Nephron progenitor cell (in vitro differentiated cells): ENCODE results near the gene CAGE1.
A peak's percentile ranks its signal among the peaks of the same experiment; 100 is the strongest.
"Not testable (repeated sequence)": the region's sequence is repeated elsewhere in the genome, so short reads cannot be mapped to it uniquely, and the experiment has no call there.

Experiments used
- DNase-seq: peaks from one replicate; pipeline ENCODE4 v3.0.0; 2021
- H3K27ac Mint-ChIP-seq: 2 replicates; pipeline ENCODE4 v1.8.0; 2021; ENCODE audit warnings: mild to moderate bottlenecking, moderate library complexity, mixed read lengths
- H3K27me3 Mint-ChIP-seq: 2 replicates; pipeline ENCODE4 v1.8.0; 2021; ENCODE audit warnings: mild to moderate bottlenecking, low read depth, mixed read lengths; ENCODE audit not compliant: poor library complexity
- H3K36me3 Mint-ChIP-seq: 2 replicates; pipeline ENCODE4 v1.8.0; 2021; ENCODE audit warnings: low read depth, mixed read lengths
- H3K4me1 Mint-ChIP-seq: 2 replicates; pipeline ENCODE4 v1.8.0; 2021; ENCODE audit warnings: mixed read lengths
- H3K4me3 Mint-ChIP-seq: 2 replicates; pipeline ENCODE4 v1.8.0; 2021; ENCODE audit warnings: mild to moderate bottlenecking, moderate library complexity, mixed read lengths
- H3K9me3 Mint-ChIP-seq: 2 replicates; pipeline ENCODE4 v1.8.0; 2021; ENCODE audit warnings: mild to moderate bottlenecking, moderate library complexity, mixed read lengths
- TF ChIP-seq, protein P1 (sequence below): fragments of 200-600 bp; sonication (generic); IDR thresholded peaks from 2 replicates; pipeline ENCODE4 v1.5.0; 2021; ENCODE audit warnings: antibody characterized with exemption

Gene CAGE1

GRCh38 chr6:7367408-7367807 lies 22.1 kb downstream of the CAGE1 start:
- TF ChIP-seq, protein P1, sequence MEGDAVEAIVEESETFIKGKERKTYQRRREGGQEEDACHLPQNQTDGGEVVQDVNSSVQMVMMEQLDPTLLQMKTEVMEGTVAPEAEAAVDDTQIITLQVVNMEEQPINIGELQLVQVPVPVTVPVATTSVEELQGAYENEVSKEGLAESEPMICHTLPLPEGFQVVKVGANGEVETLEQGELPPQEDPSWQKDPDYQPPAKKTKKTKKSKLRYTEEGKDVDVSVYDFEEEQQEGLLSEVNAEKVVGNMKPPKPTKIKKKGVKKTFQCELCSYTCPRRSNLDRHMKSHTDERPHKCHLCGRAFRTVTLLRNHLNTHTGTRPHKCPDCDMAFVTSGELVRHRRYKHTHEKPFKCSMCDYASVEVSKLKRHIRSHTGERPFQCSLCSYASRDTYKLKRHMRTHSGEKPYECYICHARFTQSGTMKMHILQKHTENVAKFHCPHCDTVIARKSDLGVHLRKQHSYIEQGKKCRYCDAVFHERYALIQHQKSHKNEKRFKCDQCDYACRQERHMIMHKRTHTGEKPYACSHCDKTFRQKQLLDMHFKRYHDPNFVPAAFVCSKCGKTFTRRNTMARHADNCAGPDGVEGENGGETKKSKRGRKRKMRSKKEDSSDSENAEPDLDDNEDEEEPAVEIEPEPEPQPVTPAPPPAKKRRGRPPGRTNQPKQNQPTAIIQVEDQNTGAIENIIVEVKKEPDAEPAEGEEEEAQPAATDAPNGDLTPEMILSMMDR, result no peak
- Mint-ChIP-seq H3K27ac (no peak overlapping the region), H3K4me3 (no peak overlapping the region), H3K4me1 (no peaks in the 10 kb centered on the region), H3K9me3 (no peaks in the 10 kb centered on the region), H3K27me3 (peaks cover 2% of the 10 kb centered on the region), H3K36me3 (no peaks in the 10 kb centered on the region)
- DNase-seq, result no peak

DNA sequence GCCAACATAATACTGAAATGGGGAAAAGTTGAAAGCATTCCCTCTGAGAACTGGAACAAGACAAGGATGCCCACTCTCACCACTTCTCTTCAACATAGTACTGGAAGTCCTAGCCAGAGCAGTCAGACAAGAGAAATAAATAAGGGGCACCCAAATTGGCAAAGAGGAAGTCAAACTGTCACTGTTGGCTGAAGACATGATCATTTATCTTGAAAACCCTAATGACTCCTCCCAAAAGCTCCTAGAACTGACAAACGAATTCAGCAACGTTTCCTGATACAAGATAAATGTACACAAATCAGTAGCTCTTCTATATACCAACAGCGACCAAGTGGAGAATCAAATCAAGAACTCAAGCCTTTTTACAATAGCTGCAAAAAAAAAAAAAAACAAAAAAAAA lies 37.6 kb downstream of the CAGE1 start:
- not testable (repeated sequence) for DNase-seq, H3K27me3 Mint-ChIP-seq, H3K4me3 Mint-ChIP-seq, H3K27ac Mint-ChIP-seq
- peaks cover 14% of the 10 kb centered on the region for H3K36me3 Mint-ChIP-seq
- H3K9me3 Mint-ChIP-seq, result peaks cover 57% of the 10 kb centered on the region
- H3K4me1 Mint-ChIP-seq, result peaks cover 13% of the 10 kb centered on the region

GRCh38 chr6:7350591-7350990 lies 39.0 kb downstream of the CAGE1 start:
- not testable (repeated sequence) for DNase-seq, H3K27ac Mint-ChIP-seq, H3K4me3 Mint-ChIP-seq, H3K27me3 Mint-ChIP-seq
- Mint-ChIP-seq H3K36me3 (peaks cover 14% of the 10 kb centered on the region), H3K4me1 (peaks cover 13% of the 10 kb centered on the region), H3K9me3 (peaks cover 62% of the 10 kb centered on the region)

GRCh38 chr6:7347551-7347997 lies 42.0 kb downstream of the CAGE1 start:
- Mint-ChIP-seq H3K4me1 (peaks cover 13% of the 10 kb centered on the region), H3K36me3 (peaks cover 20% of the 10 kb centered on the region), H3K9me3 (peaks cover 74% of the 10 kb centered on the region)
- H3K27ac Mint-ChIP-seq, DNase-seq, H3K4me3 Mint-ChIP-seq, H3K27me3 Mint-ChIP-seq: not testable (repeated sequence)

- H3K27me3 Mint-ChIP-seq, H3K4me1 Mint-ChIP-seq, DNase-seq, H3K4me3 Mint-ChIP-seq: not testable (repeated sequence)
- H3K9me3 Mint-ChIP-seq, result peaks cover 48% of the 10 kb centered on the region
- H3K27ac Mint-ChIP-seq, result peak overlapping the region; percentile 68
- H3K36me3 Mint-ChIP-seq, result peaks cover 16% of the 10 kb centered on the region
These were observed 44.6 kb downstream of the CAGE1 start for GRCh38 chr6:7344773-7345450.

DNA sequence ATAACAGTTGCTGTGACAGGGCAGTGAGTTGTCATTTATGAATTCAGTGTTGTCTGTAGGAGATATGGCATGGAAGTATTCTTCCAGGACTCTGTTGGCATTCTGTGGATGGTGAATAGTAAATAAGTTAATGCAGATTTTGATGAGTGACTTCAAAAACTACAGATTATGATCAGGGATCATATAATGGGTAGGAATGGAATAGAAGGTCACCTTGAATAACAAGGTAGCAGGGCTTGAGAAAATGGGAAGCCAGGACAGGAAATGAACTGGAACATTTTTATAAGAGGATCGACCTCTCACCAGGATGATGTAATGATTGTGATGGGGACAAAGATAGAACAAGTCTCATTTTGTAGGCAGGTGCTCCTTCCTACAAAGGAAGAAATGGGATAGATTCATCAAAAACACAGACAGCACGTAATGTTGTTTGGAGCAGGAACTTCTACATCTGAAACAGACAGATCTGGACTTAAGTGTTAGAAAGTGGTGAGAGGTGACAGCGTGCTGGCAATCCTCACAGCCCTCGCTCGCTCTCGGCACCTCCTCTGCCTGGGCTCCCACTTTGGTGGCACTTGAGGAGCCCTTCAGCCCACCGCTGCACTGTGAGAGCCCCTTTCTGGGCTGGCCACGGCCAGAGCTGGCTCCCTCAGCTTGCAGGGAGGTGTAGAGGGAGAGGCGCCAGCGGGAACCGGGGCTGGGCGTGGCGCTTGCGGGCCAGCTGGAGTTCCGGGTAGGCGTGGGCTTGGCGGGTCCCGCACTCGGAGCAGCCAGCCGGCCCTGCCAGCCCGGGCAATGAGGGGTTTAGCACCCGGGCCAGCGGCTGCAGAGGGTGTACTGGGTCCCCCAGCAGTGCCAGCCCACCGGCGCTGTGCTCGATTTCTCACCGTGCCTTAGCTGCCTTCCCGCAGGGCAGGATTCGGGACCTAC lies 45.7 kb downstream of the CAGE1 start:
- Mint-ChIP-seq H3K4me1 (no peaks in the 10 kb centered on the region), H3K36me3 (peaks cover 16% of the 10 kb centered on the region), H3K4me3 (no peak overlapping the region), H3K27me3 (no peaks in the 10 kb centered on the region), H3K27ac (no peak overlapping the region), H3K9me3 (peaks cover 40% of the 10 kb centered on the region)
- TF ChIP-seq, protein P1, result no peak
- no peak for DNase-seq

DNA sequence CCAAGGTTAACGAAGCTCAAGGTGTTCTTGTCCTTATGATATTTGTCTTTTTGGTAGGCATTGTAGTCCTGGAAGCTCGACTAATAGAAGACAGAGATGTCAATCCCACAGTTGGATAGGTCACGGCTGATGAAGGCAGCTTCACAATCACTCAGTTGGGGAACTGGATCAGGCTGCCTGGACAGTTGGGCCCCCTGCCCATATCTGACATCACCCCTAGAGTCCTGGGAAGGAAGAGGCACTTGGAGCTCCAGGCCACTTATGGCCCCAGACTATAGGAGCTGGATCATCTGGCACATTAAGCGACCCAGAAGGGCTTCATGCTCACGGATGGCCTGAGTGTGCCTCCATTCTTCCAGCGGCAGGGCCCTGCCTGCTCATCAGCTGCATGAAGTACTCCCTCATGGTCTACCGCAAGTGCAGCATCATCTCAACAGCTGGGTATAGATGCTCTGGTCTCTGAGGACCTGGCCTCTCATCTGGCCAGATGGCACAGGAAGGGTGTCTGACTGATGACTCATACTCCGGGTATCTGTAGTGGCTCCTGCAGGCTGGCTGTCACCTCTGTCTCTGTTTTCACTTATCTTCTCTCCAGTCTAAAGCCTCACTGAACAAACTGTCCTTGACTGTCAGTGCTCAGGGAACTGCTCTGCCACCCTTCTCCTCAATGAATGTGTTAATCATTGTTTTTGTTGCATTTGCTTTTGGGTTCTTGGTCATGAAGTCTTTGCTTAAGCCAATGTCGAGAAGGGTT lies 47.4 kb downstream of the CAGE1 start:
- peaks cover 6% of the 10 kb centered on the region for H3K36me3 Mint-ChIP-seq
- no peak overlapping the region for H3K4me3 Mint-ChIP-seq
- no peaks in the 10 kb centered on the region for H3K4me1 Mint-ChIP-seq
- no peaks in the 10 kb centered on the region for H3K27me3 Mint-ChIP-seq
- H3K27ac Mint-ChIP-seq, result no peak overlapping the region
- TF ChIP-seq, protein P1, result no peak
- DNase-seq, result no peak
- H3K9me3 Mint-ChIP-seq, result peaks cover 25% of the 10 kb centered on the region
